ENCODE data around the gene NOX3.
A peak's percentile ranks its signal among the peaks of the same experiment; 100 is the strongest.
"Not testable (repeated sequence)": the region's sequence is repeated elsewhere in the genome, so short reads cannot be mapped to it uniquely, and the experiment has no call there.

The NOX3 gene

GRCh38 chr6:155455766-155456165 lies at the start of gene NOX3:
TSS of gene NOX3 (minus strand) at chr6:155455839. CDS start at chr6:155455800, 39 bp downstream.
- DNase-seq, result no peak

GRCh38 chr6:155504848-155505607 lies 49.4 kb upstream of the NOX3 start:
- no peak for DNase-seq

- no peak for DNase-seq
Measured at GRCh38 chr6:155502393-155502792, 46.8 kb upstream of the NOX3 start.

- DNase-seq, result no peak
Measured at GRCh38 chr6:155499574-155499973, 43.9 kb upstream of the NOX3 start.

GRCh38 chr6:155498370-155498769 lies 42.7 kb upstream of the NOX3 start:
- DNase-seq, result no peak

- no peak for DNase-seq
Measured at GRCh38 chr6:155497273-155497672, 41.6 kb upstream of the NOX3 start.

GRCh38 chr6:155495011-155495768 lies 39.6 kb upstream of the NOX3 start:
- peak; percentile 6 for DNase-seq

GRCh38 chr6:155493694-155494143 lies 38.1 kb upstream of the NOX3 start:
- DNase-seq, result peak; percentile 6

GRCh38 chr6:155493026-155493693 lies 37.5 kb upstream of the NOX3 start:
- no peak for DNase-seq

- no peak for DNase-seq
Measured at GRCh38 chr6:155492061-155492735, 36.6 kb upstream of the NOX3 start.

- no peak for DNase-seq
Measured at GRCh38 chr6:155491421-155491820, 35.8 kb upstream of the NOX3 start.

GRCh38 chr6:155488197-155488596 lies 32.6 kb upstream of the NOX3 start:
- not testable (repeated sequence) for DNase-seq

- DNase-seq, result no peak
Measured at GRCh38 chr6:155487371-155488130, 31.9 kb upstream of the NOX3 start.

GRCh38 chr6:155486721-155487294 lies 31.2 kb upstream of the NOX3 start:
- DNase-seq, result no peak

- DNase-seq, result no peak
Measured at GRCh38 chr6:155485756-155486155, 30.1 kb upstream of the NOX3 start.

GRCh38 chr6:155483858-155484257 lies 28.2 kb upstream of the NOX3 start:
- no peak for DNase-seq

GRCh38 chr6:155481215-155481614 lies 25.6 kb upstream of the NOX3 start:
- no peak for DNase-seq

- DNase-seq, result no peak
Measured at GRCh38 chr6:155473741-155474140, 18.1 kb upstream of the NOX3 start.

GRCh38 chr6:155472886-155473285 lies 17.2 kb upstream of the NOX3 start:
- no peak for DNase-seq

- not testable (repeated sequence) for DNase-seq
Measured at GRCh38 chr6:155470979-155471616, 15.5 kb upstream of the NOX3 start.

- not testable (repeated sequence) for DNase-seq
Measured at GRCh38 chr6:155468543-155468942, 12.9 kb upstream of the NOX3 start.

Data from GOT3 (cell line).